ENCODE data around the gene C21orf58. TPM values are rescaled to one million over a fixed set of nuclear protein-coding genes. Genes with fewer than 3 reads are reported as not detected.

The C21orf58 gene
- polyA plus RNA-seq, 6 donors from 2014 or later, result 0.24 to 1.1 (median 0.62) TPM

DNA sequence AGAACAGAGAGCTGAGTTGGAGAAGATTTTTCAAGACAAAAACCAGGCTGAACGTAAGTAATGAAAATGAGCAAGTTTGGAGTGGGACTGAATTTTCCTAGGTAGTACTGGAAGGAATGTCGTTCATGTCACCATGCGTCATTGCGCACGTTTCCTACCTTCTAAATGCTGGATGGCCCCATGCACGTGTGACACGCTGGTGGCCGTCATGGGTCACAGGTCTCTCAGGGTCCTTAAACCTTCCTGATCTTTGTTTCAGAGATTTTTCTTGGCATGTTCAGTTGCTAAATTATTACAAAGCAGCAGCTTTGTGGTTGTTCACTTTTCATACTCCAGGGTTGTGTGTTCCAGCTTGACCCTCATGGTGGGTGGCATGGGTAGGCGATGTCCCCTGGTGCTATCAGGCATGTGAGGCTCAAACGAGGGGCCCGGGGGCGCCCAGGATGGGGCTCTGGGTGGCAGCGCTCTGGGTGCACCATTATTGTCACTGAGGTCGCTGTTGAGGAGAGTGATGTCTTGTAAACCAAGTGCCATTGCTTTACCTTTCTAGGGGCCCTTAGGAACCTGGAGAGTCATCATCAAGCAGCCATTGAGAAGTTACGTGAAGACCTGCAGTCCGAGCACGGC is 25.6 kb upstream of the C21orf58 start:
- H3K27ac Mint-ChIP-seq, result peak overlapping the region in 1 of 6 donors; percentile 72
- DNase-seq (no peak), ATAC-seq (ENCODE audit: low read depth in 2 of 2) (no peak)
- no peak overlapping the region for H3K4me3 Mint-ChIP-seq
- peaks cover 11 to 15% of the 10 kb centered on the region in 2 donors for H3K36me3 Mint-ChIP-seq
- H3K4me1 Mint-ChIP-seq, result no peaks in the 10 kb centered on the region
- H3K27me3 Mint-ChIP-seq, result no peaks in the 10 kb centered on the region
- H3K9me3 Mint-ChIP-seq, result no peaks in the 10 kb centered on the region

DNA sequence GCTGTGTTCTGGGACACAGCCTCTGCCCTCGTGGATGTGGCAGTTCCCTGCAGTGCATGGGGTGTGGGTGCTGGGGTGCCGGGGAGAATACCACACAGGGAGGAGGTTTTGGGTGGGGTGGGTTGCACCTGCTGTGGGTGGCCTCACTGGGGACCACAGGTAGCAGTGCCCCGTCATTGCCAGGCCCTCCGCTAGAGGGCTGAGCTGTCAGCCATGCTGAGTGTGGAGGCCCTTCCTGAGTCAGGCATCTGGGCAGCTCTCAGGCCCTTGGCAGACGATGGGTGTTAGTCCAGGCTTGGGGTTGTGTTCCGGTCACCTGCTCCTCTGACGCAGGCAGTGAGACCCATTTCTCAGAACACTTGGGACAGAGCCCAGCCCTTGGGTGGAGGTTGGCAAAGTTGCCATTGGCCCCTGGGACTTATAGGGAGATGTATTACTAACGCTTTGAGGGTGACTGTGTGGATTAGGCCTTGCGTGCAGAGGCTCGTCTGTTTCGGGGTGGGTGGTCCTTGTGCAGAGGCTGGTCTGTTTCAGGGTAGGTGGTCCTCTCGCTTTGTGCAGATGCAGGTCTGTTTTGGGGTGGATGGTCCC is 24.2 kb upstream of the C21orf58 start:
- ATAC-seq (ENCODE audit: low read depth in 2 of 2) (no peak), DNase-seq (no peak)
- Mint-ChIP-seq H3K27ac (peak overlapping the region in 1 of 6 donors; percentile 28), H3K9me3 (no peaks in the 10 kb centered on the region), H3K4me3 (no peak overlapping the region), H3K36me3 (peaks cover 8 to 11% of the 10 kb centered on the region in 2 donors), H3K27me3 (no peaks in the 10 kb centered on the region), H3K4me1 (no peaks in the 10 kb centered on the region)

DNA sequence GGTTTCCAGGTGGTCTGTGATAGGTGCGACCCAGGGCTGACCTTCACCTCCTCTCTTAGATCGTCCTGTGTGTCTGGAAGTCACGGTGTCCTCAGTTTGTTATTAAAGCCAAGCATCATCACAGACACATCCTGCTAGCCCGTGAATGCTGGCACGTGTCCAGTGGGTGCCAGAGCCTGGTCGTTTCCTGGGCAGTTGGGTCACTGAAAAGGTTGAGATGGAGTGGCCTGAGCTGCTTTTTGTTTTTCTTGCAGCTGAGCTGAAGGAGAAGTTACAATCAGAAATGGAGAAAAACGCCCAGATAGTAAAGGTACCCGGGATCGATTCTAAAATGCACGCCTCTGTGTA is 23.5 kb upstream of the C21orf58 start:
- Mint-ChIP-seq H3K4me1 (no peaks in the 10 kb centered on the region), H3K27me3 (no peaks in the 10 kb centered on the region), H3K4me3 (no peak overlapping the region), H3K36me3 (peaks cover 8 to 11% of the 10 kb centered on the region in 2 donors), H3K9me3 (no peaks in the 10 kb centered on the region), H3K27ac (no peak overlapping the region)
- ATAC-seq (ENCODE audit: low read depth in 2 of 2) (no peak), DNase-seq (no peak)

DNA sequence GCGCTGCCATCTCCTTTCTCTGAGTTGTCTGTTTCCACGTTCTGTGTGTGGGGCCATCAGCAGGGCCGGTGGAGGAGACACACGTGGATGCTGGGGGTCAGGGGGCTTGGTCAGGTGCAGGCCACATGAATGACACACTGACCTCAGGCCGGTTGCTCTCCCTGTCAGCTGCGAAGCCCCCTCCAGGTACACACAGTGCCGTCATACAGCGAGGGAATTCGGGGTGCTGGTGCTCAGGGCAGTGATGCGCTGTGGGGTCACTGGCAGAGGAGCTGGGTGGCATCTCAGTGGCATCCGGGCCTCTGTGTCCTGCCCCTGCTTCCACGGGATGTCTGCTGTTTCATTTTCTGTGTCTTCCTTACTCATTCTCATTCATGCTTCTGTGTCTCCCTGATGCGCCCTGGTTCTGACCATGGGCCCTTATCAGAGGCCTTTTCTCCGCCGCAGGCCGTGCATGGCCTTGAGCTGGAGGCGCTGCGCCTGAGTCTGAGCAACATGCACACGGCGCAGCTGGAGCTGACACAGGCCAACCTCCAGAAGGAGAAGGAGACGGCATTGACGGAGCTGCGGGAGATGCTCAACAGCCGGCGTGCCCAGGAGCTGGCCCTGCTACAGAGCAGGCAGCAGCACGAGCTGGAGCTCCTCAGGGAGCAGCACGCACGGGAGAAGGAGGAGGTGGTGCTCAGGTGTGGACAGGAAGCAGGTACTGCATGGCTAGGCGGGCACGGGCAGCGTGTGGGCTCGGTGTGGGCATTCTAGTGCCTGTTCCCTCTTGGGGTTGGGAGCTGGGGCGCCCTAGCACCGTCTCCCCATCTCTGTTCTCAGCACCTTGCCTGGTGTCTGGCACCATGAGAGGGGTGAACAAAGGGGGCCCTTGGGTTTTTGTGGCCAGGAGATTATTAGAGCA is 22.9 kb upstream of the C21orf58 start:
- H3K9me3 Mint-ChIP-seq, result no peaks in the 10 kb centered on the region
- DNase-seq (no peak), ATAC-seq (ENCODE audit: low read depth in 2 of 2) (no peak)
- no peaks in the 10 kb centered on the region for H3K4me1 Mint-ChIP-seq
- H3K27me3 Mint-ChIP-seq, result no peaks in the 10 kb centered on the region
- H3K4me3 Mint-ChIP-seq, result no peak overlapping the region
- peaks cover 8 to 11% of the 10 kb centered on the region in 2 donors for H3K36me3 Mint-ChIP-seq
- H3K27ac Mint-ChIP-seq, result peak overlapping the region in 1 of 6 donors; percentile 56

DNA sequence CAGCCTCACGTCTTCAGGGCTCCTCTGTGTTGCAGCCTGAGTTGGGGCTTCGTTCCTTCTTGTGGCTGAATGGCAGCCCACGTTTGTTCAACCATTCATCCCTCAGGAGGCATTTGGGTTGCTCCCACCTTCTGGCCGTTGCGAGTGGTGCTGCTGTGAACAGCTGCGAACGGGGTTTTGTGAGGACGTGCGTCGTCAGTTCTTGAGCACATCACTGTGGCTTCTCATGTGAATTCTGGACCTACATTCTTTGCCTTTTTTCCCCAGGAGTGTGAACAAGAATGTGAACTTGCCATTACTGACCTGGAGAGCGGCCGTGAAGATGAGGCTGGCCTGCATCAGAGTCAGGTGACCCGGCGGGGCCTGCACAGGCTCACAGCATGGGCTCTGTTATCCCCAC is 22.2 kb upstream of the C21orf58 start:
- Mint-ChIP-seq H3K27me3 (no peaks in the 10 kb centered on the region), H3K9me3 (no peaks in the 10 kb centered on the region), H3K4me1 (no peaks in the 10 kb centered on the region), H3K27ac (no peak overlapping the region), H3K4me3 (no peak overlapping the region), H3K36me3 (peaks cover 6 to 8% of the 10 kb centered on the region in 2 donors)
- DNase-seq, result no peak
- no peak for ATAC-seq (ENCODE audit: low read depth in 2 of 2)

DNA sequence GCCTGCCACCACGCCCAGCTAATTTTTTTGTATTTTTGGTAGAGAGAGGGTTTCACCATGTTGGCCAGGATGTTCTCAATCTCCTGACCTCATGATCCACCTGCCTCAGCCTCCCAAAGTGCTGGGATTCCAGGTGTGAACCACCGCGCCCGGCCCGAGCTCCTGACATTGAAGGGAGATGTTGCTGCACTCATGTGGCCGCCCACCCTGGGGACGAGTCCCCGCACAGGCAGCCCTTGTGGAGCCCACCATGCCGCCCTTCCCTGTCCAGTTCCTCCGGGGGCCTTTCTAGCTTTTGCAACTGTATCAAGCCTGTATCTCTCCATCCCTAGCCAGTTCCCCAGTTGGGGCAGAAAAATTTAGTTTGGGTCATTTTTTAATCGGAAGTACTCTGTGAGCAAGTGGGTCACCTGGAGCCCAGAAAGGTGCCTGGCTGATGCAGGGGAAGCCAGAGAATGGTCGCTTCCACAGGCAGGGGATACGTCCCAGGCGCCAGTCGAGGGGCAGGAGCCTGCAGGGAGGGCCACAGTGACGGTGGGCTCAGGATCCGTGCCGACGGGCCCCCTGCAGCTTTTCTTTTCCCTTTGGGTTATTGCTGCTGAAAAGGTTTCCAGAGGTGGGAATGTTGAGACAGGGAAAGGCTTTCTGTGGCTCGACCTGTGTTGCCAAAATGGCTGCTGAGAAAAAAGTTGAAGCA is 20.7 kb upstream of the C21orf58 start:
- DNase-seq (no peak), ATAC-seq (ENCODE audit: low read depth in 2 of 2) (no peak)
- Mint-ChIP-seq H3K9me3 (no peaks in the 10 kb centered on the region), H3K36me3 (peaks cover 11 to 14% of the 10 kb centered on the region in 2 donors), H3K27ac (no peak overlapping the region), H3K27me3 (no peaks in the 10 kb centered on the region), H3K4me3 (no peak overlapping the region), H3K4me1 (no peaks in the 10 kb centered on the region)

DNA sequence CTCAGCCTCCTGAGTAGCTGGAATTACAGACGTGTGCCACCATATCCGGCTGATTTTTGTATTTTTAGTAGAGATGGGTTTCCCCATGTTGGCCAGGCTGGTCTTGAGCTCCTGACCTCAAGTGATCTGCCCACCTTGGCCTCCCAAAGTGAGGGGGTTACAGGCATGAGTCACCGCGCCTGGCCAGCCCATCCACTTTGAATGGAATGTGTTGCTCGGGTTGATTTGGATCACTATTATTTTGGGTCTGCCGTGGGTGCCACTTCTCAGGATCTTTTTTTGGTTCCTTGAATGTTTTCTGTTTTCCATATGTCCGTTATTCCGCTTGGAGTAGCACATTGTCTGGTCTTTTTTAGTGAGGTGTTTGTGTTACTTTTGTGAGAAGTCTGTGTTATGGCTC is 17.3 kb upstream of the C21orf58 start:
- Mint-ChIP-seq H3K27me3 (no peaks in the 10 kb centered on the region), H3K4me3 (no peak overlapping the region), H3K9me3 (no peaks in the 10 kb centered on the region), H3K36me3 (peaks cover 19% of the 10 kb centered on the region in 2 donors), H3K27ac (peak overlapping the region in 1 of 6 donors; percentile 83), H3K4me1 (peaks cover 2 to 4% (median 3%) of the 10 kb centered on the region in 3 donors)
- ATAC-seq (ENCODE audit: low read depth in 2 of 2) (no peak), DNase-seq (no peak)

DNA sequence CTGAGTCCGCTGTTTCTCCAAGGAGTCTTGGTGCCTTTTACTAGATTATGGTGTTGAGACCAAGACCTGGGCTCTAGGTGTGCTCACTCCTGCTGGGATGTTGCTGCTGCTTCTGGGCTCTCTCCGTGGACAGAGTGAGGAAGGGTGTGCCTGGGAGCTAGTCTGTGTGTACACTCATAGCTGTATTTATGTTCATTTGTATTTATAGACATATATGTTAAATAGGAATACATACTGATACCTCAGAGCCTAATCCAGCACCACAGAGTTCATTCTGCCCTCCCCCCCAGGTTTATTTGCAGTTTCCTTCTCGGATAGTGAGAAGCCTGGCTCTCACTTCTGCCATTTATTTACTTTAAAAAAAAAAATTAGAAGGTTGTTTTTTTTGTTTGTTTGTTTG is 12.9 kb upstream of the C21orf58 start:
- no peak overlapping the region for H3K4me3 Mint-ChIP-seq
- H3K27me3 Mint-ChIP-seq, result no peaks in the 10 kb centered on the region
- no peak overlapping the region for H3K27ac Mint-ChIP-seq
- DNase-seq, result no peak
- no peaks in the 10 kb centered on the region for H3K9me3 Mint-ChIP-seq
- H3K36me3 Mint-ChIP-seq, result peaks cover 19 to 23% of the 10 kb centered on the region in 2 donors
- H3K4me1 Mint-ChIP-seq, result peaks cover 3 to 6% (median 4%) of the 10 kb centered on the region in 3 donors
- ATAC-seq (ENCODE audit: low read depth in 2 of 2), result no peak

DNA sequence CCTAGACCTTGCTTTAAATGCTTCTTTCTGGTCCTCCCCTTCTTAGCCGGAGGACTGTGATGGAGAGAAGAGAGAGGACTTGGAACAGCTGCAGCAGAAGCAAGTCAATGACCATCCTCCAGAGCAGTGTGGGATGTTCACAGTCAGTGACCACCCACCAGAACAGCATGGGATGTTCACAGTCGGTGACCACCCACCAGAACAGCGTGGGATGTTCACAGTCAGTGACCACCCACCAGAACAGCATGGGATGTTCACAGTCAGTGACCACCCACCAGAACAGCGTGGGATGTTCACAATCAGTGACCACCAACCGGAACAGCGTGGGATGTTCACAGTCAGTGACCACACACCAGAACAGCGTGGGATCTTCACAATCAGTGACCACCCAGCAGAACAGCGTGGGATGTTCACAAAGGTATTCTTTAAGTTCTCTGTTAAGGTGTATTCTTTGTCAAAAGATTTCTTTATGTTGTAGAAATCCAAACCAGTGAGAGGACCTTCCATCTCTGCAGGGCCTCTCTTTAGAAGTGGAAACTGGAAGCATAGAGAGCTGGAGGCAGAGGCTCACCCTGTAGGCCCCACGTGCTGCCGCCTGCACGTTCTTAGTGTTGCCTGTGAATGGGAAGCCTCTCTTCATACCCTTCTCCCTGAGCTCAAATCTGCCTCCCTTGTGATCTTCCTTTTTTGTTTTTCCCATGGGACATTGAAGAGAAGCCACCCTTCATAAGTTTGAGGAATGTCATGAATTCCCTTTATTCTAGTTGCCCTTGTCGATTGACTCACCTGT is 10.9 kb upstream of the C21orf58 start:
- H3K27me3 Mint-ChIP-seq, result no peaks in the 10 kb centered on the region
- H3K9me3 Mint-ChIP-seq, result no peaks in the 10 kb centered on the region
- no peak overlapping the region for H3K27ac Mint-ChIP-seq
- ATAC-seq (ENCODE audit: low read depth in 2 of 2) (no peak), DNase-seq (no peak)
- peak overlapping the region in 1 of 8 donors; percentile 38 for H3K4me3 Mint-ChIP-seq
- peaks cover 10 to 14% of the 10 kb centered on the region in 2 donors for H3K36me3 Mint-ChIP-seq
- peaks cover 3 to 6% (median 4%) of the 10 kb centered on the region in 3 donors for H3K4me1 Mint-ChIP-seq

DNA sequence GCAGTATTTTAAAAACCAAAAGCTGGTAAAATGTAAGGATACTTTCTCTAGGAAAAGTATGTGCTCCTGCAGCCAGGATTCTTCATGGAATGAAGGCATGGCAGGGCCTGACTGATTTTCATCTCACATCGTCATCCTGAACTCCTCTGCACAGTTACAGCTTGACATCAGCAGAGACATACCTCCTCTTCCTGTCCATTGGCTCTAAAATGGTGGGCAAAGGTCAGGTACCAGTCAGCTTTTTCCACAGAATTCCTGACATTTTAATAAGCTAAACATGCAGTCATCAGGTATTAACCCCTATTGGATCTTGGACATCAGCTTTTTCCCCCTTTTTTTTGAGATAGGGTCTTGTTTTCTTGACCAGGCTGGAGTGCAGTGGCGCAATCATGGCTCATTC is 6.1 kb upstream of the C21orf58 start:
- DNase-seq (no peak), ATAC-seq (ENCODE audit: low read depth in 2 of 2) (no peak)
- Mint-ChIP-seq H3K27ac (no peak overlapping the region), H3K27me3 (no peaks in the 10 kb centered on the region), H3K9me3 (no peaks in the 10 kb centered on the region), H3K4me1 (peaks cover 5 to 13% (median 7%) of the 10 kb centered on the region in 3 donors), H3K36me3 (peaks cover 0 to 8% of the 10 kb centered on the region in 2 donors), H3K4me3 (no peak overlapping the region)

DNA sequence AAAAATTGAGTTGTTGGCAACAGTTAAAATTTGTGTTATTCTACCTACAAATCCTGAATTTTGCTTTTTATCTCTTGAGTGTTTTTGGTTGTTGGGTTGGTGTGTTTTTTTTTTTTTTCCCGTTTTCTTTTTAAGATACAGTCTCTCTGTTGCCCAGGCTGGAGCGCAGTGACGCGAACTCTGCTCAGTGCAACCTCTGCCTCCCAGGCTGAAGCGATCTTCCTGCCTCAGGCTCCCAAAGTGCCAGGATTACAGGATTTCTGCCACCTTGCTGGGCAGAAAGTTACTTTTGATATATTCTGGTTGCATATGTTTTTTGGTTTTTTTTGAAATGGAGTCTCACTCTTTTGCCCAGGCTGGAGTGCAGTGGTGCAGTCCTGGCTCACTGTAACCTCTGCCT is 4.5 kb upstream of the C21orf58 start:
- Mint-ChIP-seq H3K27ac (no peak overlapping the region), H3K36me3 (peaks cover 0 to 7% of the 10 kb centered on the region in 2 donors), H3K4me1 (peaks cover 7 to 15% (median 9%) of the 10 kb centered on the region in 3 donors), H3K27me3 (no peaks in the 10 kb centered on the region), H3K9me3 (no peaks in the 10 kb centered on the region), H3K4me3 (peak overlapping the region in 2 of 8 donors; percentile 52 to 70)
- DNase-seq (no peak), ATAC-seq (ENCODE audit: low read depth in 2 of 2) (no peak)

DNA sequence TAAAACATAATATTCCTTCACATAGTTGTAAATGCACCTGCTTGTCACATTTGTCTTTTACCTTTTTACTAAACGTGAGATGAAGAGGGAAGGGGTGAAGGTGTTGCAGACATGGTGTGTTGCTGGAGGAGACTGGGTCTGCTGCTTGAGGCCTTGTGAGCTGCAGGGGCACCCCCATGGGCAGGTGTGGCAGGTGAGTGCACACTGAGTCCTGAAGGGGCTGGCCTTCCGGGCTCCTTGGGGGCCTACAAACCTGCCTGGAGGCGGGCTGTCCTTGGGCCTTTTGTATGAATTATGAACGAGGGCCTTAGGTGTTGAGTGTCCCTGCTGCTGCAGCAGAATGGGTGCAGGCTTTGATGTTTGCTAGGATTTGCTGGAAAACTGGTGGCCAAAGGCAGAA is 4.0 kb upstream of the C21orf58 start:
- Mint-ChIP-seq H3K9me3 (no peaks in the 10 kb centered on the region), H3K4me3 (peak overlapping the region in 1 of 8 donors; percentile 52), H3K4me1 (peaks cover 7 to 19% (median 9%) of the 10 kb centered on the region in 3 donors), H3K27me3 (no peaks in the 10 kb centered on the region), H3K36me3 (peaks cover 0 to 7% of the 10 kb centered on the region in 2 donors), H3K27ac (no peak overlapping the region)
- DNase-seq, result no peak
- no peak for ATAC-seq (ENCODE audit: low read depth in 2 of 2)

Measured in naive B cell (primary cell).